HG03060 (cell line): ENCODE results near the gene NUP155.
"Not testable (repeated sequence)": the region's sequence is repeated elsewhere in the genome, so short reads cannot be mapped to it uniquely, and the experiment has no call there.

ENCODE experiments used
- ATAC-seq: cut with Tn5 transposase; IDR thresholded peaks from one replicate; pipeline ENCODE4 v1.9.1; 2021; ENCODE audit warnings: low read depth, moderate number of reproducible peaks; ENCODE audit not compliant: unreplicated experiment

Gene NUP155

DNA sequence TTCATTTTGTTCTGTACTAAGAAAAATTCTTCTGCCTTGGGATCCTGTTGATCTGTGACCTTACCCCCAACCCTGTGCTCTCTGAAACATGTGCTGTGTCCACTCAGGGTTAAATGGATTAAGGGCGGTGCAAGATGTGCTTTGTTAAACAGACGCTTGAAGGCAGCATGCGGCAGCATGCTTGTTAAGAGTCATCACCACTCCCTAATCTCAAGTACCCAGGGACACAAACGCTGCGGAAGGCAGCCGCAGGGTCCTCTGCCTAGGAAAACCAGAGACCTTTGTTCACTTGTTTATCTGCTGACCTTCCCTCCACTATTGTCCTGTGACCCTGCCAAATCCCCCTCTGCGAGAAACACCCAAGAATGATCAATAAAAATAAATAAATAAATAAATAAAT, 74.6 kb downstream of the NUP155 start:
- not testable (repeated sequence) for ATAC-seq

DNA sequence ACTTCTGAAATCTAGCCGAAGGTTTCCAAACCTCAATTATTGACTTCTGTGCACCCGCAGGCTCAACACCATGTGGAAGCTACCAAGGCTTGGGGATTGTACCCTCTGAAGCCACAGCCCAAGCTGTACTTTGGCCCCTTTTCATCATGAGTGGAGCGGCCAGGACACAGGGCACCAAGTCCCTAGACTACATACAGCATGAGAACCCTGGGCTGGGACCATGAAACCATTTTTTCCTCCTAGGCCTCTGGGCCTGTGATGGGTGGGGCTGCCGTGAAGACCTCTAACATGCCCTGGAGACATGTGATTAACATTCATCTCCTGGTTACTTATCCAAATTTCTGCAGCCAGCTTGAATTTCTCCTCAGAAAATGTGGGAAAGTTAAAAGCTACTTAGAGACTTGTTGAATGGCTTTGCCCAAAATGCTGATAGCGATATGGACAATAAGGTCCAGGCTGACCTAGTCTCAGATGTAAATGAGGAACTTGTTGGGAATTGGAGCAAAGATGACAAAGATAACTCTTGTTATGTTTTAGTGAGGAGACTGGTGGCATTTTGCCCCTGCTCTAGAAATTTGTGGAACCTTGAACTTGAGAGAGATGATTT, 87.6 kb downstream of the NUP155 start:
- no peak for ATAC-seq

DNA sequence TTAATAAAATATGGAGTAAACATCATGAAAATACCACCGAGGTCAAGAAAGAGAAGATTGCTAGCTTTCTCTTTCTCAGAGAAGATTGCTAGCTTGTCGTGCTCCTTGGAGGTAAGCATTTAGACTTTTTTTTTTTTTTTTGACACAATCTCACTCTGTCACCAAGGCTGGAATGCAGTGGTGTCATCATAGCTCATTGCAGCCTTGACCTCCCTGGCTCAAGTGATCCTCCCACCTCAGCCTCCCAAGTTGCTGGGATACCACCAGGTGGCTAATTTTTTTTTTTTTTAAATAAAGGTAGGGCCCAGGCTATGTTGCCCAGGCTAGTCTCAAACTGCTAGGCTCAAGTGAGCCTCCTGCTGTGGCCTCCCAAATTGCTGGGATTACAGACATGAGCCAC, 95.4 kb downstream of the NUP155 start:
- ATAC-seq = no peak

DNA sequence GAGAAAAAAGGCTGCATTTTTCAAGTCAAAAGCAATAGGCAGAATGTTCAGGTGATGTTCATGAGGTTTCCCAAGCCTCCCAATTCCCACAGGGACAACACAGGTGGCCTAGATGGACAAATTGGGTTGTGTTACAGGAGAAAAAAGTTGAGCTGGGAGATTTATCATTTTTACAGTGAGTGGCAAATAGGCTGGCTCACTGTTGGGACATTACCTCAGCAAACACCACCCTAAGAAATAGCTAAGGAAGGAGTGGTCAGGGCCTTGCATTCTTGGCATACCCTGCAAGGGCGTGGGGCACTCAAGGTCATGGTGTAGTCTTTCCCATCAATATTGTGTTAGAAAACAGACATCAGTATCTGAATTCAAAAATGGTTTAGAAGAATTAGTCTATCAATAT, 98.4 kb downstream of the NUP155 start:
- ATAC-seq = no peak

DNA sequence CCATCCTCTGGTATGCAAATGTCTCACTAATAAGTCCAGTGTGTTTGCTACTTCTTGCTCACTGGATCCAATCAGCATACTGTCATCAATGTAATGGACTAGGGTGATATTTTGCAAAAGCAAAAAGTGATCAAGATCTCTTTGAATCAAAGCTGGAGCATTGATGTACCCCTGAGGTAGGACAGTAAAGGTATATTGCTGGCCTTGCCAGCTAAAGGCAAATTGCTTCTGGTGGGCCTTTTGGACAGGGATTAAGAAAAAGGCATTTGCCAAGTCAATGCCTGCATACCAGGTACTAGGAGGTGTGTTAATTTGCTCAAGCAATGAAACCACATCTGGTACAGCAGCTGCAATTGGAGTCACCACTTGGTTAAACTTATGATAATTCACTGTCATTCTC, 102.8 kb downstream of the NUP155 start:
- not testable (repeated sequence) for ATAC-seq

DNA sequence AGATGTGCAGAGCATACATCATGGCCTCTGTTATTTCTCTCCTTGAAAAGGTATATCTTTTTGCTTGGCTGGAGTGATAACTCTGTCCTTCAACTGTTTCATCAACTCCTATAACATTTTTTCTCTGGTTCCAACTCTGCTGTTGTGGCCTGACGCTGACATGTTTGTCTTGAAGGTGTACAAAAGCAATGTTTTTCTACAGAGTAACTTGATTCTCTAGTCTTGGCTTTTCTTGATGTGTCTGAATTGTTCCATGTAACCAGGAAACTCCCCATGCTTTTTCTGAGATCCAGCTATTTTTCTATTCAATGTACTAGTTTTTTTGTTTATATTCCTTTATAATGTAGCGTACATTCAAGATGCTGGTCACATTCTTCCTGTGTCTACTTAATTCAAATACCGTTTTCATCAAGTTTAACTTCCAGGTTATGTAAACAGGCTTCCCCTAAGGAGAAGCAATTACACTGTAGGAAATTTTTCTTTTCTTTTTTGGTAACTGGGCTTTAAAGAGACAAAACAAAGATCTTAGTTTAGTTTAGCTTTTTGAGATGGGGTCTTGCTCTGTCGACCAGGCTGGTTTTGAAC, 115.0 kb downstream of the NUP155 start:
- ATAC-seq = no peak

DNA sequence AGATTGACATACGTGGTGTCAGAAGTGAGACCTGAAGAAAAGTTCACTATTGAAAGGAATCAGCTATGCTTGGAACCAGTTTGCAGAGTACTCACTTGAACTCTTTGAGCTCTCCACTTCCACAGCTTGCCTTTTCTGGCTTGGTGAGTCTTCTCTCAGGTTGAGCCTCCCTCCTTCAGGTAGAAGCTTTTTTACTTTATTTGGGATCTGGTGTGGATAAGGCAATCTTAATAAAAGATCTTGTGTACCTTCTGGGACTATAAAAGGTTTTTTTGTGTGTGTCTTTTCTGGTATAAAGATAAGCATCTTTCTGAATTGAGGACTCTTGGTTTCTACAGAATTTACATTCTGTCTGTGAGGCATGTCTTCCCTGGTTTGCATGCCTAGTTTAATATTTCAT, 116.3 kb downstream of the NUP155 start:
- ATAC-seq = no peak

DNA sequence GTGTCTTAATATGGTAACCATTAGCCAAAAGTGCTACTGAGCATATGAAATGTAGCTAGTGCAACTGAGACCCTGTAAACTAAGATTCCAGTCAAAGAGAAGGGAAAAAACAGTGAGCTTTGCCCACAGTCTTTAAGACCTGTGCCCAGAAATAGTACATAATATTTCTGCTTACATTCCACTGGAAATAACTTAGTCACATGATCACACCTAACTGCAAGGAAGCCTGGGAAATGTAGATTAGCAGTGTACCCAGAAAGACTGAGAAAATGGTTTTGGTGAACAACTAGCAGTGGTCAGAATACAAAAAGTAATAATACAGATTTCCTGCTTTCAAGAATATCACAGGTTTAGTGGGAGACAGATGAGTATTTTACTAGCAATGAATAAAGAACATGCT, 119.2 kb downstream of the NUP155 start:
- ATAC-seq = no peak

DNA sequence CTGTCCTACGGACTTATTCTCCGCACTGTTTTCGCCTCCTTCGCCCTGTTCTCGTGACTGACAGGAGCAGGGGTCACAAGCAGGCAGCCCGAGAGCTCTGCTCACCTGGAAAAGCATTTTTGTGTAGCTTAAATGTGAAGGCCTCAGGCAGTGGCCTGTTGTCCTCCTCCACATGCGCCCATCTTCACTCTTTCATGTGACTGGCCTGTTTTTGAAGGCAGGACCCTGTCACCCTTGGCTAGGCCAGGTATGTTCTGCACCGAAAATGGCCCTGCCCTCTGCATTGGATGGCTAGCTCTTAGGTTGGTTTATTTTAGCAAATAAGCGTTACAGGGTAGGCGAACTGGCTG, 121.1 kb downstream of the NUP155 start:
- no peak for ATAC-seq

DNA sequence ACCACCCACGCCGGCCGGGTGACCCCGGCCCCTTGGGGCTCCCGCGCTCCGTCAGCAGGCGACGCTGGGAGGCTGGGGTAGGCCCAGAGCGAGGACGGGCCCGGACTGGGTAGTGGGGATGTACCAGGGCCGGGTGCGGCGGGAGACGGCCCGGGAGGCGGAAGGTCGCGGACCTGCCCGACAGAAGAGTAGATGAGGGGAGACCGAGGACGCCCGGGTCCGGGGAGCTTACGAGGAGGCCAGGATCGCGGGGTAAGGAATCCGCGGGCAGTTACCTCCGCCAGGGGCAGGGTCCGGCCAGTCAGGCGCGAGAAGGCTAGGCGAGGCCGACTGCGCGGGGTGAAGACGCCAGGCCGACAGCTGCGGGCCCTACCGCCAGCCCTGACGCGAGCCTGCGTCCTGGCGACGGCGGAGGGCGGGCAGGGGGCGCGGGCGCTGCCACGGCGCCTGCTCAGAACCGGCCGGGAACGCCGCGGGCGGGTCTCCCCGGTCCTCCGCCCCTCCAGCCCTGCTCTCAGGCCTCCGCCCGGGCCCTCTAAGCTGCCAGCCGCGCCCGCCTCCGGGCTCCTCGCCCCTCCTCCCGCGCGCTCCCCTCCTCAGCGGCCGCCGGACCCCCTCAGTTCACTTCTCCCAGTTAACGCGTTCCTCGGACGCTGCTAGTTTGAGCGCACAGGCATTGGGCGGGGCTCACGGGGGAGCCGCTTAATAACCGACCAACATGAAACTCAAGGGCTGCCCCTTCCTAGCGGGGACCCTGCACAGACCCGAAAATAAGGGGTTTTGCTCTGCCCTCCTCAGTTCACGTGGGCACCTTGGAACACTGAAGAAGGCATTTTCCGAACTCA, 121.7 kb downstream of the NUP155 start, which contains the start of gene CPLANE1:
Gene CPLANE1, minus strand, starts transcription at position 407 of the 845 bp plus-strand sequence. CDS start 1,678 bp downstream, outside the sequence.
- ATAC-seq = peak; percentile 52

DNA sequence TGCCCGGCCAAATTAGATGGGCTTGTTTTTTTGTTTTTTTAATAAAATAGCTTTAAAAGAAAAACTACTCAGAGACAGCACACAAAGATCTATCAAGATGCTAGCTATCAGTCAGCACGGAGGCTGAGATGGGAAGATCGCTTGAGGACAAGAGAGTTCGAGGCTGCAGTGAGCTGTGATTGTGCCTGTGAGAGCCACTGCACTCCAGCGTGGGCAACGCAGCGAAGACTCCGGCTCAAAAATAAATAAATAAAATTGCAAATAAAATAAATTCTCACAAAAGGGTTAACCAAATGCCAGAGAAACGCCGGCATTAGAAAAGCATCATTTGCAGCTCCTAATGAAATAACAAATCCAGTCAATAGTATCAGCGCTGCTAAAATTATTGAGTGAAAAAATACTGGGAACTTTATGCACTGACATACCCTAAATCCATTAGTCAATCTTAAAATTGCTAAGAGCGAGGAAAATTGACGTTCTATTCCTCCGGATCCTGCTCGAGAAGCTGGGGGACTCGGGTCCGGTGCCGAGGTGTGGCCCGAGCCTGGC, 122.4 kb downstream of the NUP155 start:
- ATAC-seq = no peak

DNA sequence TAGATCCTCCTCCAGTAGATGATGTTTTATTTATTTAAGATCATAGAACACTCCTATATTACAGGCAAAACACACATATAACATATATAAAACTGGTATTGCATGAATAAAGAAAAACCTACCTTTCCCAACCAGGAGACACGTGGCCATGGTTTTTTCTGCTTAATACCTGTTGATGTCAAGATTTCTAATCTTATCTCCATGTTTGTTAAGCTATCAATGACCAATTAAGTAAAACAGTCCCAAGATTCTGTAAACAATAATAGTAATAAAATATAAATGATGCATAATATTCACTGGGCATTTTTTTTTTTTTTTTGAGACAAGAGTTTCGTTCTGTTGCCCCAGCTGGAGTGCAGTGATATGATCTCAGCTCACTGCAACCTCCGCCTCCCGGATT, 123.4 kb downstream of the NUP155 start:
- no peak for ATAC-seq

DNA sequence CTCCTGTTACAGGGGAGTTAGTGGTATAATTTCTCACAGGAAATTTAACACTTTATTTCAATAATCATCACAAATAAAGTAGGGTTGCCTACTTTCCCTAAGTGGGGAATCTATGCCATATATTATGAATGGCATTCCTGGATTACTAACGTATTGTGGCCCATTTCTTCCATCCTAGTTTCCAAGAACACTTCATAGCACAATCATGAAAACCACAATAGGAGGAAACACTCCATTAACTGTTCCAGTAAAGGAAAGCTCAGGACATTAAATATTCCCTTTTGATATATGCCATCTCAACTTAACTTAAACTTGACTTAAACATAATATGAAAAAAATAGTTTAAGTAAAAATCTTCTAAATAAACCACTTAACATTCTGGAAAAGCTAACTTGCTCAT, 123.9 kb downstream of the NUP155 start:
- no peak for ATAC-seq
